Neural progenitor cell (in vitro differentiated cells): ENCODE measurements around the gene BSDC1.
"Not testable (repeated sequence)": the region's sequence is repeated elsewhere in the genome, so short reads cannot be mapped to it uniquely, and the experiment has no call there.

Experiments used
- CTCF ChIP-seq: fragments of 200-600 bp; sonication (generic); IDR thresholded peaks from 2 replicates; pipeline ENCODE4 v1.5.1; 2017; ENCODE audit warnings: antibody characterized with exemption, mild to moderate bottlenecking
- EZH2 ChIP-seq: fragments of 200-600 bp; sonication (generic); IDR thresholded peaks from 2 replicates; pipeline ENCODE4 v1.6.1; 2017; ENCODE audit warnings: antibody characterized with exemption, mild to moderate bottlenecking, moderate library complexity
- EZH2phosphoT487 ChIP-seq: fragments of 200-600 bp; sonication (generic); IDR thresholded peaks from 2 replicates; pipeline ENCODE4 v1.6.1; 2017; ENCODE audit warnings: antibody characterized with exemption

- TF ChIP-seq CTCF, EZH2, EZH2phosphoT487: not testable (repeated sequence)
These were observed 44.5 kb upstream of the BSDC1 start for GRCh38 chr1:32438777-32439176.
